GM19025 (cell line): ENCODE results near the gene MCOLN3.

Source experiments
- ATAC-seq: cut with Tn5 transposase; IDR thresholded peaks from one replicate; pipeline ENCODE4 v1.9.1; 2021; ENCODE audit warnings: mild to moderate bottlenecking, low read depth, moderate library complexity; ENCODE audit not compliant: unreplicated experiment

MCOLN3 gene, protein sequence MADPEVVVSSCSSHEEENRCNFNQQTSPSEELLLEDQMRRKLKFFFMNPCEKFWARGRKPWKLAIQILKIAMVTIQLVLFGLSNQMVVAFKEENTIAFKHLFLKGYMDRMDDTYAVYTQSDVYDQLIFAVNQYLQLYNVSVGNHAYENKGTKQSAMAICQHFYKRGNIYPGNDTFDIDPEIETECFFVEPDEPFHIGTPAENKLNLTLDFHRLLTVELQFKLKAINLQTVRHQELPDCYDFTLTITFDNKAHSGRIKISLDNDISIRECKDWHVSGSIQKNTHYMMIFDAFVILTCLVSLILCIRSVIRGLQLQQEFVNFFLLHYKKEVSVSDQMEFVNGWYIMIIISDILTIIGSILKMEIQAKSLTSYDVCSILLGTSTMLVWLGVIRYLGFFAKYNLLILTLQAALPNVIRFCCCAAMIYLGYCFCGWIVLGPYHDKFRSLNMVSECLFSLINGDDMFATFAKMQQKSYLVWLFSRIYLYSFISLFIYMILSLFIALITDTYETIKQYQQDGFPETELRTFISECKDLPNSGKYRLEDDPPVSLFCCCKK

DNA sequence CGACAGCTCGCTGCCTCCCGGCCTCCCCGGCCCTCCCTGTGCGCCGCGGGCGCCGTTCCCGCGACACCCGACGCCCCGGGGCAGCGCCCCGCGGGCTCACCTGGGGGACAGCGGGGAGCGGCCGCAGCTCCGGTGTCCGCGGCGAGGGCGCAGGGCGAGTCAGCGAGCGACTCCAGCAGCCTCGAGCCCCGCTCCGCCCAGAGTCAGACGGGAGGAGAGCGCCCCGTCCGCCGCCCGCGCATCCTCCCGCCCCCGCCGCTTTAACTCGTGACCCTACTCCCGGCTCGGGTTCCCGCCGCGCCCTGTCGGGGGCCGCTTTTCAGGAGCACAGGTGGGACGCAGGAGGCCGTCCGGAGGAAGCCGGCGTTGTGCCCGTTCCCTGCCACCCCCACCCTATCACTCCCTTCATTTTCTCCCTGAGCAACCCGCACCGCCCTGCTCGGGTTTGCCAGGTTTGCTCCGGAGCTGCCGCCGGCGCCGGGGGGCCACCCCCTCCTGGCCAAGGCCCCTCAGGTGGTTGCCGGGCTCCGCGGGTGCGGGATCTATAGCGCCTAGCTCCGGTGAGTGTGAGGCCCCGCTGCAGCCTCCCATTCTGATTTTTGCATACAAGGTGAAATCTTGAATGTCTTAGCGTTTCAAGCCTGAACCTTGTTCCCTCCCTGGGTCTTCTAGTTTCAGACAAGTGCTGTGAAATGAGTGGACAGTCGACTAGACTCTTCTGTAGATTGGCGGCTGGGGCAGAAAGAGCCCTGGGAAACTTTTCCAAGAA, at the start of gene MCOLN3:
MCOLN3 (minus strand) TSS at position 205 of the 769 bp plus-strand sequence. CDS start 3,140 bp downstream, outside the sequence.
- peak; percentile 71 for ATAC-seq

DNA sequence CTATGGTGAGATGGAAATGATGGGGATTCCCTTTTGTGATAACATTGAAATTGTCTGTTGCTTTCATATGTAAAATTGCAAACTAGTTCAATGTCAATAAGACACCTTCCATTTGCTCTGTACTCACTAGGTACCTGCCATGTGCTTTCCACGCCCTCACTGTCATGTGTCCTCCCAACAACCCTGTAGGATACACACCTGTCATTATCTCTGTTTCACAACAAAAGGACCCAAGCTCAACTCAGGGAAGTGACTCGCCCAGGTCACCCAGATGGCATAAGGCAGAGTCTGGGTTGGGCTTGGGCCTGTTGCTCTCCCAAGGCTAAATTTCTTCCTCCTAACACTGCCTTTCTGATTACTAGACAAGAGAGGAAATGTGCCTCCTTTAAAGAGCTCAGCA, 45.3 kb upstream of the MCOLN3 start:
- ATAC-seq: no peak

DNA sequence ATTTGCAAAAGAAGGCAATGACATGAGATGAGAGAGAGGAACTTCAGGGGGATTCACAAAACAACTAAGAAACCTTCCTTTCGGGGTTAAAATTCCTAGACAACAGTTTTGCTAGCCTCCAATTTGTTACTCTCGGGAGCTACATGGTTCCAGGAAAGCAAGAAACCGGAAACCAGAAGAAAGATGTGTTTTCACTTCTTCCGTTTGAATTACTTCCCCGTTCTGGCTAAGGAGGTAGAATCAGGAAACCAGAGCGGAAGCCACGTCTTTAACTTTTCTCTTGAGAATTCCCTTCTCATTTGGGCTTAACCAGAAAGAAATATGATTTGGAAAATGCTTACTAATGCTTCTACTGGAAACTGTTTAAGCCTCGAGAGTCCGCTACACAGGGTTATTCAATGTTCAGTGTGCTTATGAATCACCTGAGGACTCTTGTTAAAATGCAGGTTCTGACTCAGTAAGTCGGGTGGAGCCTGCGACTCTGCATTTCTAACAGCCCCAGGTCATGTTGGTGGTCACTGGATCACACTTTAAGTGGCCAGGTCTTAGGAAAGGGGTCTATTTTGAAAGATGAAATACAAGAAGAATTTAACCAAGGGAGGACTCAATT, 43.5 kb upstream of the MCOLN3 start:
- ATAC-seq: no peak

DNA sequence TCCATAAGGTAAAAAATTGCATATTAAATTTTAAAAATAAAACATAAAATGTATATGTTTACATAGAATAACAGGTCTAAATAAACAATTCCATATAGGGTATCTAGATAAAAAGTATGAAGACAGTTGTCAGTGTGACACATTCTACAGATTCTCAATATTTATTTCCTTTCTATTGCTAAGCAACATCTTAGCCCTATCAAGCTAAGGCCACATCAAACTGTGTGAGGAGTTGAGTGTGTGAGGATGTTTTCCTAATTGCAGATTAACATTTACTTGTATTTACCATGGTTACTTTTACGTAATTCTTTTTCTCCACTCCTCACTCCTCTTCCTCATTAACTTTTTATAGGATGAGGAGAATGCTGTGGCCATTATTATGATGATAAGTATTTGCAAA, 41.9 kb upstream of the MCOLN3 start:
- no peak for ATAC-seq

DNA sequence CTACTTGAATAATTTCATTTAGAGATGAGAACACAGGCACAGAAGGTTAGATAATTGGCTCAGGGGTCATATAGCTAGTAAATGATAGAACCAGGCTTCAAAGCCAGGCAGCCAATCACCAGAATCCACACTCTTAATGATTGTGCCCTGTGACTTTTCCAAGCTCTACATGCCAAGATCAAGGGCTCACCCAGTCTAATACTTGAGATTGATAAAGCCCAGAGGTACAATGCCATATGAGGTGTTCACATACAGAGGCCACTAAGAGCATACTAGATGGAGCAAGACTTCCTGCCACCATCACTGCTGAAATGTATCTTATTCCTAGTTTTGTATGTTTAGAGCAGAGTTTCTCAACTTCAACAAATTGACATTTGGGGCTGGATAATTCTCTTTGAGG, 40.9 kb upstream of the MCOLN3 start:
- no peak for ATAC-seq

DNA sequence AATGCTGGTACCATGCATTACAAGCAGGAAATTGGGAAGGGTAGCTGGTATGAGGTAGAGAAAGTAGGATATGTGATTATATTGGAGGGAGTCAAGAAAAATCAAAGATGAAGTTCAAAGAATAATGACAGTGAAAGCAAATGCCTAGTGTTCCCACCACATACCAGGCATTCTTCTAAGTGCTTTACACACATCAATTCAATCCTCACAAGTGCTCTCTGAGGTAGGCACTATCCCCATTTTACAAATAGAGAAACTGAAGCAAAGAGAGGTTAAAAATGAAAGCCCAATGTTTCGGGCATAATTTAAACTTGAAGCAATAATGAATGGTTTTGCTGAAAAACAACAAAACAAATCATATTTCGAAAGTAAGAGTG, 40.1 kb upstream of the MCOLN3 start:
- no peak for ATAC-seq

DNA sequence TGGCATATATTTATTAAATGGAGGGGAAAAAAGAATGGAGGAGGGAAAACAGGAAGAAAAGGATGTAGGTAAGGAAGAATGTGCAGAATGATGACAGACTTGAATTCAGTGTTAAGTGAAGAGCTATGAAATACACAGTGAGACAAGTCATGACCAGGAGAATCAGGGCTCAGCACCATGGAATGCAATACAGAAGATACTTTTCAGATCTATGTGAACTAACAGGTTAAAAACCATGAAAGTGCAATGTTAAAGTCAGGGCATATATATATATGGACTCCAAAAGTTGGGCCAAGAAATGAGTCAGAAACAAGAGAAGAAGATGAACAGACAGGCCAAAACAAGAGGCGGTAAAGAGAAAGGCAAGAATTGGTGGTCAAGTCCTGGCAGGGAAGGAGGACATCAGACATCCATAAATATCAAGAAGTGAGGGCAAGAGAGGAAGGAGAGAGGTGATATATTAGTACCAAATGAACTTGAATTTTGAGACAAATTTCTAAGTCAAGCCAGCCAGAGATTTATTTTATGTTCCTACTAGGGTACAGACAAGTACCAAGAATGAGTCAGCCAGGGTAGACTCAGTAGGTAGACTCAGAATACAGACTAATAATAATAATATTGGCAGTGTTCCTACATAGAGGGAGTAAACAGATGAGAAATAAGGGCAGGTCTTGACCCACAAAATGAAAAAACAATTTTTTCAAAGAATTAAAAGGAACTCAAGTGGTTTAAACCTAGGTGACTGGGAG, 39.5 kb upstream of the MCOLN3 start:
- ATAC-seq: no peak

DNA sequence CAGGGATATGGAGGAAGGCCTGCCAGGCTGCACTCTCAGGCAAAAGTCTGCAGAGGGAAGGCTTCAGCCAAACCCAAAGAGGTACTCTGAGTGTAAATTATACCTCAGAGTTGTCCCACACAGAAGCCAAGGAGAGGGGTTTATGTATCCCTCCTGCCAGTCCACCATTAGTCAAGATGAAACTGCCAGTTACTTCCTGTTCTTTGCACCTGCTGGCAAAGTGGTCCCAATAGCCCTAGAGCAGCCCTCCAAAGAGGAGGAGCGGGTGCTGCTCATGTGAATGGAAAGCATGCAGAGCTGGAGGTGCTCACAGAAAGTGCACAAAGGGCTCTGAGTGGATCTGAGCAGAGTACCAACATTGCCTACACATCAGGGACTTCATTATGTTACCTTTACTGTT, 37.1 kb upstream of the MCOLN3 start:
- ATAC-seq: no peak

DNA sequence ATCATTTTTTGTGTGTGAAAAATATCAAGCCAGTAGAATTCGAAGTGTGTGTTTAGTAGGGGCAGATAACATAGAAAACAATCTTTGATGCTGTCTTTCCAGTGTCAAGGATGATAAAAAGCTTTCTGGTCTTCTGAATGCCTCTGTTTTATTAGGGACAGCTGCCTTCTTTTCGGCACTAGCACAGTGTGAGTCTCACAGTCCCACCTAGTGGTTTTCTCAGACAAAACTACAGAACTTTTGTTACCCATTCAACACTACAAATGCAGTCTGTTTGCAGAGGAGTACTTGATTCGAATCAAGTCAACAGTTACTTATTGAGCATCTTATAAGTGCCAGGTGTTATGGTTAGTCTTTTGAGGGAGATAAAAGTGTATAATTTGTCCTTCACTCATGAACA, 30.6 kb upstream of the MCOLN3 start:
- ATAC-seq: no peak

DNA sequence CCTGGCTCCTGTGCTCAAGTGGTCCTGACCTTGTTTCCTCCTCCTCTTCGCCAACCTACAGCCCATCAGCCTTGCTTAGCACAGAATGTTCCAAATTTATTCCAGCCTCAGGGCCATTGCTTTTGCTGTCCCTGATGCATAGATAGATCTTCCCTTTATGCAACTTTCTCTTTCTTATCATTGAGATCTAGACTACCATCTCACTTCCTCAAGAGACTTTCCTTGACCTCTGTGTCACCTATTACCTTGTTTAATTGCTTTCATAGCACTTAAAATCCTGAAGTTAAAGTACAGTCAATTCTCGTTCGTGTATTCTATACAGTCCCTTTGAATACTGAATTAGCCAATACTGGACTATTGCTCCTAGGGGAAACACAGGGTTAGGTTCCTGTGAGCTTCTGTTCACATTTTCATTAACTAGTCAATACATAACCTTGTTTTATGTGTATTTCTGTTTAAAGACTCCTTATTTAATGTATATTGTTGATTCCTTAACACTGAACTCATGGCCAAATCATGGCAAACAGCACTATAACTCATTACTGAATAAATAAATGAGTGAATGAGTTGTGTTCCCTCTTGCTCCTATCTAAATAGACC, 26.2 kb upstream of the MCOLN3 start:
- no peak for ATAC-seq

DNA sequence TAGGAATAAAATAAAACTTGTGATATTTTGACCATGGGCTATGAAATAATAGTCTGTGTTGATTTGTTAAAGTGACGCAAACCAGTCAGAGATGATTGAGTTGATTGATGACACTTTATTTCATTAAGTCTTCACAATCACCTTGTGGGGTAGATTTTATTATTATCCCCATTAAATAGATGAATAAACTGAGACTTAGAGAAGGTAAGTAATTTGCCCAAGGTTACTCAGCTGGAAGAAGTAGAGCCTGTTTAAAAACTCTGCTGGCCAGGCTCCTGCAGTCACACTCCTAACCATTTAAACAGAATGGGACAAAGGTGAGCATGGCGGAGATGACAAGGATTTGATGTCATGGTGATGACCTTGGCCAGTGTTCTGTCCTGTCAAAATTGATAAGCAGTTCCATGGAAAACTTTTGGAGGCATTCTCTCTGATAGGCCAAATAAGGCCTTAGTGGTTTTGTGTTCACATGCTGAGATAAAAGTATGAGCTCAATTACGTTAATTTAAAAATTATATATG, 22.7 kb upstream of the MCOLN3 start:
- no peak for ATAC-seq

DNA sequence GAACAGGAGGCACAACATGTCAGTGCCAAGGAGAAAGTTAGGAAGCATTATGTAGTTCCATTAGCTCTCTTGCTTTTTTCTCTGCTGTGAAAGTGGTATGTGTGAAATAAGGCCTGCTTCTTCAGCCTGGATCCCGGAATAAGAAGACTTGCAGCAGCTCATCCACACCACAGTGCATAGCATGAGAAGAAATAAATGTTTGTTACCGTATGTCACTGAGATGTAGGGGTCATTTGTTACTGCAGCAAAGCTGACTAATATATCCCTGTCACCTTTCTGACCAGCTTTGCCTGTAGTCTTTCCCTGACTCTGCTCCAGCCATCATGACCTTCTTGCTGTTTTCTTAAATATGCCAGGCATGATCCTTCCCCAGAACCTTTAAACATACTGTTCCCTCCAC, 20.5 kb upstream of the MCOLN3 start:
- ATAC-seq: no peak

DNA sequence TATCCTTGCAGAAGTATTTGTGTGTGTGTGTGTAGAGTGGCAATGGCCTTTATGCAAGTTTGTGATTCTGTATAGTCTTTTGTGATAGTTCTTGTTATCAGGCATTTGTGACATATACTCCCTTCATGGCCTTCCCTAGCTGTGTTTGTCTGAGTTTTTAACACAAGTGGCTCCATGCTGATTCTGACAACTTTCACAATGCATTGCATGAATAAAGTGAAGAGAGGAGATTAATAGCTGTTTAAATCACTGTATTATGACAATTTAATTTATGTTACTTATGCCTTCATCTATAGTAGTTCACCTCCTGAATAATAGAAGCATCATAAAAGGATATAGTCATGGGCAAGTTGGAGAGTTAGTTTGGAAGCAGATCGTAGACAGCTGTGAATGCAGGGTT, 17.2 kb upstream of the MCOLN3 start:
- ATAC-seq: no peak

DNA sequence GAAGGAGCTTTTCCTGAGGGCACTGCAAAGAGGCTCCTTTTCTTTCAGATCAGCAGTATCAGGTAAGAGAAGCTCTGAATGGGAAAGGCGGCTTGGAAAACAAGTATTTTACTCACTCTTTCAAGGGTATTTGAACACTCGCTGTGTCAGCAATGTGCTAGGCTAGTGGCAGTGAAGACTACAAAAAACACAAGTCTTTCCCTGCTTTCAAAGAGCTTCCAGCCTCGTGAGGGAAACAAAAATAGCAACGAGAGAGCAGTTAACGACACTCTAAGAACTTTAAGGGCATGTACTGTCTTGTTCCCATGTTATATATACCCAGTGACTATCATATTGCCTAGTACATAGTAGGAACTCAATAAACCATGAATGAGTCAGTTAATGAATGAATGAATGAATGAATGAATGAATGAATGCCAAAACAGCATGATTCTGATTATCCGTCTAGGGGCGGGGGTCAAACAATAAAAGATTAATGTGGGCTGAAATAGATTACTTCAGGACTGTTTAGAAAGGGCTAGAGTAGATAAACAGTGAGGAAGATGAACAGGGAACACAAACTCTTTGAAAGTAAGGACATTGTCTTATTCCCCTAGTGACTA, 14.2 kb upstream of the MCOLN3 start:
- peak; percentile 1 for ATAC-seq

DNA sequence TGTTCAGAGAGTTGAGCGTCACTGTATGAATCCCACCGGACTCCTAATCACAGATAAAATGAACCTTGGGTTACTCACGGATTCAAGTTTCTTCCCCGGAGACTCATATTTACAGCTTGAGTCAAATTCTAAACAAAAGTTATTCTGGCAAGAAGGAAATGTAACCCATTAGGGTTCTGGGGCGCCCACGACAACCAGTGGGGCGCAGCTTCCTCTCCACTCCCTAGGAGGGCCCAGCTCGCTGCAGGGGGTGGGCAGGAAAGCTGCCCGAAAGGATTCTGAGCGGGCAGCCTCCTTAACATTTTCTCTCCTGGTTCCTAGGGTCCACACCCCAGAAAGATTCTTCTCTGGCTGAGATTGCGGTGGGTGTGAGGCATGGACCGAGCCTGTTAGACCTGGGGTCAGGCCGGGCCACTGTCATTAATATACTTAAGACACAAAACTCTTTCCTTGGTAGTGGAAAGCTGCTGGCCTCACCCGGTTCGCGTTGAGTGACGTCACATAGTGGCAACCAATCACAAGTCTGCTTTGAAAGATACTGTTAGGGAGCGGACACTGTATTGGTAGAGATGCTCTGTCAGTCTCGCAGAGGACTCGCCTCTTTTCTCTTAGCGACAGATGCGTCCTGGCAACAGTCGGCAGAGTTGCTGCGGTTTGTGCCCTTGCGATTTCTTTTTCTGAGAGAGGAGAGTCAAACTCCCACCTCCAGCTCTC, 13.6 kb upstream of the MCOLN3 start:
- peak; percentile 100 for ATAC-seq

DNA sequence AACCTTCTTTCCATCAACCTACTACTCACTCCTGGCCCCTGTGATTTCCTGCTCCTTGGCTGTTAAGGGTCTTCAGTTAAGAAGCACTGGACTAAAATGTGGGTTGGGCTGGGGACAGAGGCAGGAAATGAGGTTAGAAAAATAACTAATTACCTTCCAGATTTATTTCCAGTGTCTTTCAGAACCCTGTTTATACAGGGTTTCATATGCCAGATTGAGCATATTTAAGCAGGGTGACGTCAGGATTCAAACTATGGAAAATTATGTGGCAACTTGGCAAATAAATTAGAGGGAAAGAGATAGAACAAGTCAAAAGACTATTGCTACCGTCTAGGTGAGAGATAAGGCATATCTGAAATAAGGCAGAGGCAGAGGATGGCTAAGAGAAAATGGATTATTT, 11.7 kb upstream of the MCOLN3 start:
- ATAC-seq: no peak

DNA sequence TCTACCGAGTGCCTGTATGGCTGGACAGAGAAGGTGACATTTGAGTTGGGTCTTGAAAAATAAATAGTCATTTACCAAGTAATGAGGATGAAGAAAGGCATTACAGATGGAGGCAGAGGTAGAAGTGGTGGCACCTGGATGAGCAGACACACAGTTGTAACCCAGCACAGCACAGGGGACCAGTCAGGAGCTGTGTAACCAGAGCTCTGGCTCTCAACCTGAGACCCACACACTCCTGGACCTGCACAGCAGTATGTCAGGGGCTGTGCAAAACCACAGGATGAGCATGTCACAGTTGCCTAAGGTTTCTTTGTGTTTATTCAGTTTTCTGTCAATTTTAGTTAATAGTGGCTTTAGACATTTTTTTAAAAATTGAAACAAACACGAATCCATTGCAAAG, 11.3 kb upstream of the MCOLN3 start:
- no peak for ATAC-seq

DNA sequence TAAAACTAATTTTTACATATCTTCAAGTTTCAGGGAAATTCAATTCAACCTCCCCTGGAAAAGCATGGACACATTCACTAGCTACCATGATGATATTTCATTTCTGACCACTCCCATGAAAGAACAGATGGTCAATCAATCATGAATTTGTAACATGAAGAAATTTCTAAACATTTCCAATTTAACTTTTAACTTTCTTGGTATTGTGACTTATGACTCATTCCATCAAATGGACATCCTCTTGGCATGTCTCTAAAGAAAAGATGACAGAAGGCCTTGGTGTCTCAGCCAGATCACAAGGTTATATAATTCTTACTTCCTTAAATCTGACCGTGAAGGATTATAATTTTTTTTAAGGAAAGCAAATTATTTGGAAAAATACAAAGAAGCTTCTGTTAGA, 10.5 kb upstream of the MCOLN3 start:
- no peak for ATAC-seq

DNA sequence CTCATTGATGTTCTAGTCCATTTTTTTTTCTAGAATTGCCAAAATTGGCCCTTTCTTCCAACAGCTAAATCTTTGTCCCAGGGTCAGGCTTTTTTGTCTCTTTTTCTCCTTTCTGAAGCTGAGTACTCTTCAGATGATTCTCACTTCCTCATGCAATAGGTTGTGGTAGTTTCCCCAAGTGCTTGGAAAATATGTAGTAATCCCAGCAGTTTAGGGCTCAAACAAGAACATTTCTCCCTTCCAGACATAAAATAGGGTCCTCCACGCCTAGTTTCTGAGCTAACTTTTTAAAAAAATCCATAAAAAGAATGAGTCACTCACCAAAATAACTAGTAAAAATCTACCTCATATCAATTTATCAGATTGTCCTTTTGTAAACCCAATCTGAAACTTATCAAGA, 10.0 kb upstream of the MCOLN3 start:
- ATAC-seq: no peak
